ENCODE data around the gene C11orf86.
"Not testable (repeated sequence)": the region's sequence is repeated elsewhere in the genome, so short reads cannot be mapped to it uniquely, and the experiment has no call there.

The C11orf86 gene

GRCh38 chr11:66974724-66975404 is at the start of gene C11orf86:
TSS of gene C11orf86 (plus strand) at chr11:66975304. CDS start at chr11:66975363, 59 bp downstream.
- no peak for DNase-seq

- no peak for DNase-seq
Measured at GRCh38 chr11:66929753-66930152, 45.4 kb upstream of the C11orf86 start.

- DNase-seq = no peak
Measured at GRCh38 chr11:66932543-66932942, 42.6 kb upstream of the C11orf86 start.

GRCh38 chr11:66933531-66933930 is 41.6 kb upstream of the C11orf86 start:
- no peak for DNase-seq

- no peak for DNase-seq
Measured at GRCh38 chr11:66934950-66935779, 39.9 kb upstream of the C11orf86 start.

- no peak for DNase-seq
Measured at GRCh38 chr11:66936311-66936711, 38.8 kb upstream of the C11orf86 start.

GRCh38 chr11:66937193-66937733 is 37.8 kb upstream of the C11orf86 start:
- no peak for DNase-seq

GRCh38 chr11:66938582-66939135 is 36.4 kb upstream of the C11orf86 start:
- DNase-seq = no peak

- no peak for DNase-seq
Measured at GRCh38 chr11:66950112-66950535, 25.0 kb upstream of the C11orf86 start.

- DNase-seq = no peak
Measured at GRCh38 chr11:66951135-66951534, 24.0 kb upstream of the C11orf86 start.

- no peak for DNase-seq
Measured at GRCh38 chr11:66951927-66952337, 23.2 kb upstream of the C11orf86 start.

GRCh38 chr11:66953081-66953833 is 21.8 kb upstream of the C11orf86 start:
- DNase-seq = no peak

GRCh38 chr11:66956689-66957290 is 18.3 kb upstream of the C11orf86 start:
- no peak for DNase-seq

- no peak for DNase-seq
Measured at GRCh38 chr11:66957971-66958231, 17.2 kb upstream of the C11orf86 start.

- DNase-seq = peak; percentile 100
Measured at GRCh38 chr11:66958232-66958955, 16.7 kb upstream of the C11orf86 start, which contains the start of gene PC. TSS of gene PC (minus strand) at chr11:66958383. CDS start at chr11:66872159, 86,224 bp downstream.

- DNase-seq = no peak
Measured at GRCh38 chr11:66958956-66959274, 16.2 kb upstream of the C11orf86 start.

- DNase-seq = not testable (repeated sequence)
Measured at GRCh38 chr11:66961691-66962213, 13.4 kb upstream of the C11orf86 start.

GRCh38 chr11:66962247-66962646 is 12.9 kb upstream of the C11orf86 start:
- no peak for DNase-seq

- no peak for DNase-seq
Measured at GRCh38 chr11:66962801-66963200, 12.3 kb upstream of the C11orf86 start.

- DNase-seq = no peak
Measured at GRCh38 chr11:66964495-66964894, 10.6 kb upstream of the C11orf86 start.

GRCh38 chr11:66966351-66966750 is 8.8 kb upstream of the C11orf86 start:
- DNase-seq = no peak

All from amniotic stem cell (primary cell).